Psoas muscle (tissue), 8 donors: ENCODE measurements around the gene NT5DC3. TPM values are rescaled to one million over a fixed set of nuclear protein-coding genes. Genes with fewer than 3 reads are reported as not detected.

ENCODE experiments used
- ATAC-seq, 4 donors: fragments of 200-7000 bp; cut with Tn5 transposase; one replicate each; pipeline ENCODE4 v1.9.1; 2020; ENCODE audit warnings: moderate library complexity in 3 of 4, mild to moderate bottlenecking in 2 of 4
- DNase-seq, 2 donors: peaks; one replicate each; pipeline ENCODE4 v3.0.0-alpha.2; 2020
- H3K27ac ChIP-seq: fragments of 200-600 bp; one replicate; pipeline ENCODE4 v1.8.0; 2022
- H3K27me3 ChIP-seq, 3 donors: fragments of 200-600 bp in 1 of 3; one replicate each; pipeline versions ENCODE4 v1.6.1 to v1.8.0; 2013 to 2022; ENCODE audit warnings: low read length in 2 of 3, mild to moderate bottlenecking in 2 of 3, moderate library complexity in 1 of 3; ENCODE audit not compliant: insufficient read depth in 3 of 3
- H3K36me3 ChIP-seq, 2 donors: fragments of 200-600 bp in 1 of 2; one replicate each; pipeline versions ENCODE4 v1.6.1 to v1.8.0; 2013 to 2022; ENCODE audit warnings: low read depth in 1 of 2, mild to moderate bottlenecking in 1 of 2, moderate library complexity in 1 of 2; ENCODE audit not compliant: insufficient read depth in 1 of 2
- H3K4me1 ChIP-seq: fragments of 200-600 bp; one replicate; pipeline ENCODE4 v1.8.0; 2022
- H3K4me3 ChIP-seq: fragments of 200-600 bp; one replicate; pipeline ENCODE4 v1.8.0; 2022; ENCODE audit warnings: mild to moderate bottlenecking
- H3K9me3 ChIP-seq: fragments of 200-600 bp; one replicate; pipeline ENCODE4 v1.8.0; 2022
- CTCF ChIP-seq: fragments of 200-600 bp; IDR thresholded peaks from one replicate; pipeline ENCODE4 v1.8.0; 2022; ENCODE audit warnings: antibody characterized with exemption
- WGBS, 3 donors: extraction: QIAGEN DNeasy Blood & Tissue Kit; methylation state at CpG; one replicate each; pipeline versions ENCODE4 v1.1.6 to v1.1.7; 2013; 5-methylcytosine and 5-hydroxymethylcytosine counted together
- intact Hi-C, 2 donors: fragments of 100-400 bp; cut with DNase I; formaldehyde crosslinking; loops; one replicate each; pipeline versions ENCODE4 v1.11.0 to v1.14.2; 2022
- polyA plus RNA-seq, 3 donors: library from polyadenylated mRNA; stranded (reverse); fragments of 200-250 nt; gene quantifications; one replicate each; pipeline ENCODE4 v1.2.3, GENCODE V29; 2013
- total RNA-seq, 4 donors: library from RNA; stranded (reverse); fragmentation: NEBNext Ultra II Directional in 2 of 4; extraction: Animal tissue kit (Norgen Biotek cat#: 25700) in 2 of 4; gene quantifications; one replicate each; pipeline versions ENCODE4 v1.2.1 to v1.2.4, GENCODE V29; 2021 to 2023
- donor health status: healthy with polysubstance abuse.
- donor health status: DM: no; HTN: no; CAD: no; lungs with moderate emphysema.
- donor health status: Bipolar disorder and iron deficiency.
- donor health status: healthy.
- donor health status: DM: yes; HTN: yes; CAD: no.
- donor health status: DM: no; HTN: no; CAD: no.
- donor health status: DM: no; HTN: no; CAD: no.
- donor health status: DM: yes; HTN: yes; CAD: no.

Gene NT5DC3
- total and polyA plus RNA-seq, 7 donors, result 5.2 to 64.2 (median 16.2) TPM

DNA sequence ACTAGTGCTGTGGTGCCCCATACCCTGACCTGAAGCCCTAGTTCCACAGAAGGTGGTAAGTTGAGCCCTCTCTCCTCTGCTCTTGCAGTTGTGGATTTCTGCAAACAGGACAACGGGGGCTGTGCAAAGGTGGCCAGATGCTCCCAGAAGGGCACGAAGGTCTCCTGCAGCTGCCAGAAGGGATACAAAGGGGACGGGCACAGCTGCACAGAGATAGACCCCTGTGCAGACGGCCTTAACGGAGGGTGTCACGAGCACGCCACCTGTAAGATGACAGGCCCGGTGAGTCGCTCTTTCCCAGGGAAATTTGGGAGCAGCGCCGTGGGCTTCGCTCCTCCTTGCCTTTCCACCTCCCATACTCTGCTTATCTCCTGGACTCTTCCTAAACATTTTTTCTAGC, 92.2 kb downstream of the NT5DC3 start:
- H3K9me3 ChIP-seq, result no peaks in the 10 kb centered on the region
- H3K27ac ChIP-seq, result no peak overlapping the region
- ATAC-seq (no peak), DNase-seq (no peak)
- no peak for TF ChIP-seq CTCF
- H3K4me3 ChIP-seq, result no peak overlapping the region
- 89 to 90% (median 90%) methylated on average over 12 of the region's 12 CpGs for WGBS, 3 donors
- H3K27me3 ChIP-seq, result no peaks in the 10 kb centered on the region
- intact Hi-C loops, result no loop called here
- no peaks in the 10 kb centered on the region for H3K36me3 ChIP-seq
- H3K4me1 ChIP-seq, result no peaks in the 10 kb centered on the region

DNA sequence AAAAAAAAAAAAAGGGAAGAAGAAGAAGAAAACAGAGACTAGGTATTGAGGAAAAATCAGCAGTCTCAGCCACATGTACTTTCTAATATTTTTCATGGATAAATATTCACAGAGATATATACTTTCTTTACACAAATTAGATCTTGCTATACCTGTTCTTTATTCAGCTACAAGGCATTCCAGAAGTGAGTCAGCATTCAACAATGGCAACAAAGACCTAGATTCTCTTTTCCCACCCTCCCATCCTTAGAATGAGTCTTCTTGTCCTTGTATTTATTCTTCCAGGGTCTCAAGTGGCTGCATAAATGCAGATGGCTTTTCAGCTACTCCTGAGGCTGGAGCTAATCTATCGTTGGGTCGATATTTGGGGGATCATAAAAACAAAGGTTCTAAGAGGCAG, 93.0 kb downstream of the NT5DC3 start:
- Histone ChIP-seq H3K9me3 (no peaks in the 10 kb centered on the region), H3K27ac (no peak overlapping the region), H3K4me1 (no peaks in the 10 kb centered on the region), H3K36me3 (no peaks in the 10 kb centered on the region), H3K27me3 (no peaks in the 10 kb centered on the region), H3K4me3 (no peak overlapping the region)
- no peak for TF ChIP-seq CTCF
- 88 to 95% (median 95%) methylated on average over 2 of the region's 2 CpGs for WGBS, 3 donors
- intact Hi-C loops, result no loop called here
- DNase-seq, result no peak
- no peak for ATAC-seq

DNA sequence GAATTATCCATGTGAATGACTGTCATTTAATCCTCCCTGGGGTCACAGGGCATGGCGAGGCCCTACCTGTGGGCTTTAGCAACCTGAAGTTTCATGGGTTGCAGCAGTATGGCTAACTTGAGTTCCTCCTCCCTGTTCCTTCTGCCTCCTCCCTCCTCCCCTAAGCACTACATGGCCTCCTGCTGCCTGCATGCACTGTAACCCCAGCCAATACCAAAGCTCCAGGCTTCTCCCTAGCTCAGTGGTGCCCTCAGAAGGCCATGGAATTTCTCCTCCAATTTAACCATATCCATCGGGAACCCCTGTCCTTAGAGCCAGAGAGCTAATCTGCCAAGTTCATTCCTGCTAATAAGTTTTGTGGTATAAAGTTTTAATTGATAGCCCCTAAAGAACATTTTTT, 95.1 kb downstream of the NT5DC3 start:
- H3K27me3 ChIP-seq, result no peaks in the 10 kb centered on the region
- H3K4me3 ChIP-seq, result no peak overlapping the region
- no peaks in the 10 kb centered on the region for H3K9me3 ChIP-seq
- H3K27ac ChIP-seq, result no peak overlapping the region
- H3K36me3 ChIP-seq, result no peaks in the 10 kb centered on the region
- DNase-seq, result no peak
- 62 to 73% (median 72%) methylated on average over 2 of the region's 2 CpGs for WGBS, 3 donors
- no peaks in the 10 kb centered on the region for H3K4me1 ChIP-seq
- no peak for TF ChIP-seq CTCF
- no peak for ATAC-seq
- intact Hi-C loops, result no loop called here

DNA sequence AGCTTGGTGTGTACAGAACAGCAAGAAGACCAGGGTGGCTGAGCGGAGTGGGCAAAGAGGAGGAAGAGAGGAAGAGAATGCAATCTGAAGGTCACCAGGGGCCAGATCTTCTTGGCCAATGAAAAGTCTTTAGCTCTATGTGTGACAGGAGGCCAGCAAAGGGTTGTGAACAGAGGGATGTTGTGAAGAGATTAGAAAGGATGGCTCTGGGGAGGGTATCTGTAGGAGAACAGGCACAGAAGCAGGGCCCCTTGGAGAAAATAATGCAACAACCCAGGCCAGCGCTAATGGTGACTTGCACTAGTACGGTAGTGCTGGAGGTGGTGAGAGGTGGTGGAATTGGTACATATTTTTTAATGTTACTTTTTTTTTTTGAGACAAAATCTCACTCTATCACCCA, 97.2 kb downstream of the NT5DC3 start:
- Histone ChIP-seq H3K27ac (no peak overlapping the region), H3K4me3 (no peak overlapping the region), H3K9me3 (no peaks in the 10 kb centered on the region), H3K27me3 (no peaks in the 10 kb centered on the region), H3K36me3 (no peaks in the 10 kb centered on the region), H3K4me1 (no peaks in the 10 kb centered on the region)
- WGBS, 3 donors, result 95 to 96% (median 96%) methylated on average over 3 of the region's 3 CpGs
- DNase-seq (no peak), ATAC-seq (no peak)
- intact Hi-C loops, result no loop called here
- no peak for TF ChIP-seq CTCF

- no peak overlapping the region for H3K27ac ChIP-seq
- DNase-seq, result no peak
- no peaks in the 10 kb centered on the region for H3K36me3 ChIP-seq
- 59 to 70% (median 60%) methylated on average over 15 of the region's 15 CpGs for WGBS, 3 donors
- H3K4me3 ChIP-seq, result no peak overlapping the region
- no peaks in the 10 kb centered on the region for H3K4me1 ChIP-seq
- TF ChIP-seq CTCF, result no peak
- ATAC-seq, result no peak
- intact Hi-C loops, result no loop called here
- no peaks in the 10 kb centered on the region for H3K9me3 ChIP-seq
- H3K27me3 ChIP-seq, result no peaks in the 10 kb centered on the region
Measured at GRCh38 chr12:103742349-103742932, 98.6 kb downstream of the NT5DC3 start.
